NCI-H2081 (cell line): ENCODE results near the gene RHEB.

Source experiments
- DNase-seq, 2 experiments: peaks; one replicate each; lab custom pipeline; 2025; lab: John Stamatoyannopoulos, UW

The RHEB gene

DNA sequence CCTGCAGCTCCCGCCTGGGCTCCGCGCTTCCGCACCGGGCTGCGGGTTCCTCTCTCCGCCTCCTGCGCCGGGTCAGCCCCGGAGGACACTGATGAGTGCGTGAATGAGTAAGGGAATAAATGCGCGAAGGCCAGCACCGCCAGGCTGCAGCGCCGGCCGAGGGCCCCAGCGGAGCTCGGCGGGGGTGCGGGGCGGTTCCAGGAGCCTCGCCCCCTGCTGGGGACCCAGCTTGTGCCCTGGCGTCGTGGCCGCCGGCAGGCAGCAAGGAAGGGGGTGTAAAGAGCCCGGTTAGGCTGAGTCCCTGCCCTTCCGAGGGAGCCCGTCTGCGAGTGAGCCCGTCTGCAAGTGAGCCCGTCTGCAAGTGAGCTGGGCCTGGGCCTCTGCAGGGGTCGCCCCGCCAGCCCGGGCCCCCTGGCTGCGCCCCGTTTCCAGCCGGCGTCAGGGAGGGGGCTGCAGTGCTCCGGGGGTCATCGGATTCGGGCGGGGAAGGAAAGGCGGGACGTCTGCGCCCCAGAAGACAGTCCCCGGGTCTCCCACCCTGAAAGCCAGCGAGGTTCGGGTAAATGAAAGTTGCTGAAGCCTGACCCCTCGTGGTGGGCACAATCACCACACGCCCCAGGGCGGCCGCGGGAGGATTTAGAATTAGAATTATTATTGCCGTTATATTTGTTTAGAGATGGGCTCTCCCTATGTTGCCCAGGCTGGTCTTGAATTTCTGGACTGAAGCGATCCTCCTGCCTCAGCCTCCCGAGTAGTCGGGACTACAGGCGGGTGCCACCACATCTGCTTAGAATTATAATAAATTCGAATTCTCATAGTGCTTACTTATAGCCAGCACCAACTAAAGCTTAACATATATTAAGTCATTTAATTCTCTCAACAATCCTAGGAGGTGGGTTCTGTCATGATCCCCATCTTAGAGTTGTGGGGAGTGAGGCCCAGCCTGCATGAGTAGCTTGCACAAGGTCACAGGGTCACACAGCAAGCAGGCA lies 71.1 kb downstream of the RHEB start:
- peak; percentile 37 to 40 for DNase-seq

DNA sequence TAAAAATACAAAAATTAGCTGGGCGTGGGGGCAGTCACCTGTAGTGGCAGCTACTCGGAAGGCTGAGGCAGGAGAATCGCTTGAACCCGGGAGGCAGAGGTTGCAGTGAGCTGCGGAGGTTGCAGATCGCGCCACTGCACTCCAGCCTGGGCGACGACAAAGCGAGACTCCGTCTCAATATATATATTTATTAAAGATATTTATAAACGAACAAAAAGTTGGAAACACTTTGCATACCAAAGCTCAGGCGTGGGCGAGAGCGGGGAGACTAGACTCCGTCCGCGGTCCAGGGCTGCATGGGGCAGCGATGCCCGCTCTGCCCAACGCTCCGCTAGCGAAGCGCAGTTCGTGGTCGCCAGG lies 71.8 kb downstream of the RHEB start:
- DNase-seq = no peak

DNA sequence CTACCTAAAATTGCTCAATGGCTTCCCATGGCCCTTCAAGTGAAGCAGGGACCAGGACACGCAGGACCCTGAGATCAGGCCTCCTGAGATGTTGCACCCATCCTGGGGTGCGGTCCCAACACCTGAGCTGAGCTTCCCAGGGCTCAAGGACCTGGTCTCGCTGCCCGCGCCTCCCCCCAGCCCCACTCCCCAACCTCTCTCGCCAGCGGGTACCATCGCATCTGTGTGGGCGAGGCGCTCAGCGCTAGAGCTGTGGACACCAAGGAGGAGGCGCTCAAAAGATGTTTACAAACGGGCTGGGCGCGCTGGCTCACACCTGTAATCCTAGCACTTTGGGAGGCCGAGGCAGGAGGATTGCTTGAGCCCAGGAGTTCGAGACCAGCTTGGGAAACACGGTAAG lies 72.4 kb downstream of the RHEB start:
- no peak for DNase-seq

DNA sequence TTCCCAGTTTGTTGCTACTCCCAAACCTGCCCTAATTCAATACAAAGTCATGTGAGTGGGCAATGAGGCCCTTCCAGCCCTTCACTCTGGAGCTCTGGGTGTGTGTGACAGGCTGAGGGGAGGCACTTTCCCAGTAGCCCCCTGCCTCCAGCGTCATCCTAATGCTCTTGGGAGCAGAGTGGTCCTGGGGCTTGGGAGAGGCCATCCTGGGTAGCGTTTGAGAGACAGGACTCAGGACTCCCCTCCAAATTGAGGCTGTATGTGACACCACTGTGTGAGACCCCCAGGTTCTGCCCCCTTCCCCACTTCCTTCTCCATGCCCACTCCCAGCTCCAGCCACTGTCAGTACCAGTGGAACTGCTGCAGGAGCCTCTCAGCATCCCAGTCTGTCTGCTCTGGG lies 73.3 kb downstream of the RHEB start:
- no peak for DNase-seq

DNA sequence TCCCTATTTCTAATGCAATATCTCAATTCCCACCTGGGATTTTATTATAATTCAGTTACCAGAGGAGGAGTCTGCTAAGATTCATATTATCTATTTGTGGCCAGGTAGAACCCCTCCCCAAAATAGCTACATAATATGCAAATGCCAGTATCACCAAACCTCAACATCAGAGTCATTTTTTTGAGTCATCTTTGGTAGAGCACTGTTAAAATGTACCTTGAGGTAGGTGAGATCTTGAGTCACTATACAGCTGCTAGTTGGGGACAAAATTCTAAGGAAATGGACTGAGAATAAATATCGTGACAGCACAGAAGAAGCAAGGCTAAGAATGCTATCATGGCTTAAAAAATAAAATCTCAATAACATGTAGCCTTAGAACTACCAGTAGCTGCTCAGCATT lies 75.1 kb downstream of the RHEB start:
- no peak for DNase-seq

DNA sequence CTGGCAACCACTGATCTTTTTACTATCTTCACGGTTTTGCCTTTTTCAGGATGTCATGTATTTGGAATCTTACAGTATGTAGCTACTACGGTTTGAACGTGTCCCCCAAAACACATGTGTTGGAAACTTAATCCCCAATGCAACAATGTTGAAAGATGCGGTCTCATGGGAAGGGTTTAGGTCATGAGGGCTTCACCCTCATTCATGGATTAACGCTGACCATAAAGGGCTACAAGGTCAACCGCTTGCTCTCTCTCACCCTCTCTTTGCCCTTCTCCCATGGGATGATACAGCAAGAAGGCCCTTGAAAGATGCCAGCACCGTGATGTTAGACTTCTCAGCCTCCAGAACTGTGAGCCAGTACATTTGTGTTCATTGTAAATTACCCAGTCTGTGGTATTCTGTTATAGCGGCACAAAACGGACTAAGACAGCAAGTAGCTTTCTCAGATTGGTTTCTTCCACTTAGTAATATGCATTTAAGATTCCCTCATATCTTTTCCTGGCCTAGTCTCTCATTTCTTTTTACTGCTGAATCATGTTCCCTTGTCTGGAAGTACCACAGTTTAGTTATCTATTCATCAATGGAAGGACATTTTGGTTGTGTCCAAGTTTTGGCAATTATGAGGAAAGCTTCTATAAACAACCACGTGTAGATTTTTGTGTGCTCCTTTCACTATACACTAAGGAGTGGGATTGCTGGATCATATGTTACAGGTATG lies 76.8 kb downstream of the RHEB start:
- no peak for DNase-seq

DNA sequence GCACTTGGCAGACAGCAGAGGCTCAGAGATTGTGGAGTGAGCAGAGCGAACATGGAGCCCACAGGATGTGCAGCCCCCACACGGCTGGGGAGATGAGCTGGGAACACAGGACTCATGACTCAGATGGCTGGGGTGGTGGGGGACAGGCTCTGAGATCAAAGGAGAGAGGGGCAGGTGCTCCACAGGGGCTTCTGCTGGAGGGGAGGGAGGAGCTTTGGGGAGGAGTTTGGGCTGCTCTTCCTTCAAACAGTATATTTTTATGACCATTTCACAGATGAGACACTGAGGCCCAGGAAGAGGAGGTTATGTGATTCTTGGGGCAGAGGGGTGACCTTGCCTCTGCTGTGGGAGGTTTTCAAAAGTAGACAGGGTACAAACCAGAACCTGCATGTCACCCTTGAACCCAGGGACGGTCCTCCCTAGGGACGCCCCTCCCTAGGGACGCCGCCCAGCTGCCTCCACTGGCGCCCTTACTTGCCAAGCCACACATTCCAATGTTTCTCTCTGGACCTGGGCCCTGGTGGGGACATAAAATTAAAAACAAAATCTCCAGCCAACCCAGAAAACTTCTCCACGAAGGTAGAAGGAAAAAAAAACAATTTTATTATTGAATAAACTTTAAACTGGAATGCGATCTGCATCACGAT lies 78.8 kb downstream of the RHEB start:
- DNase-seq = no peak

DNA sequence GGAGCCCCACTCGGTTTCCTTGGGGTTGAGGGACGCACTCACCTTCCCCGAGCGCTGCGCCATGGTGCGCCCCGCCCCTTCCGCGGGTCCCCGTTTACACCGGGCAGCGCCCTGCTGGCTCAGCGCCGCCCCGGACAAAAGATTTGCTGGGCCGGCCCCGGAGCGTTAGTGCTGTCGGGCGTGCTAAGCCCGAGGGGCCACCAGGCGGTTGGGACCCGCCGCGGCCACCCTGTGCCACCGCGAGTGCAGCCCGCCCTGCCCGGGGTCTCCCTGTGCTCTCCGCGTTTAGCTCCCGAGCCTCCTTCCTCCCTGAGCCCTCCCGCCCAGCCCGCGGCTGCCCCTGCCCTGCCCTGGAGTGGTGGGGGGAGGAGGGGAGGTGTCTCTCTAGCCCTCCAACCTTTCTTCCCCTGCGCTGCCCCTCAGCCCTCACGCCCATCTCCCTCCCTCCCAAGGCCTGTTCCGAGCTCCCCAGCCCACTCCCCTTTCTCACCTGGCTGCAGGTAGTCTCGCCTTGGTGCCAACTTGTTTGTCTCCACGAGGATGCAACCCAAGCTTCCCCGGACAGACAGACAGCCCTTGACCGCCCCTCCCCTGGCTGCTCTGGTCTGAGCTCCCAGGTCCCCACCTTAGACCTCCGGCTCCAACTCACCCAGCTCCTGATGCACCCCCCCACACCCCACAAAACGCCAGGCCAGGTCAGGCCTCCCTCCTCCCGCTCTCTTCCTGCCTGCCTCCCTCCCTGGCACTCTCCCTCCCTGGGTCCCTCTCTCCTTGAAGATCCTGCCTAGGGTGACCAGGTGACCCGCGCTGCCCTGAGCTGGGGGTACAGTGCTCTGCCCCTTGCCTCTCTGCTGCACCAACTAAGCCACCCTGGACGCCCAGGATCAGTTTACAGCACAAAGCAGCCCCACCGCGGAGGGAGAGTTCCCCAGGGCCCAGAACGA lies 79.6 kb downstream of the RHEB start, which contains the start of gene CRYGN:
Gene CRYGN (minus strand): TSS at position 287 of the 944 bp plus-strand sequence. CDS start 224 bp downstream, at position 63.
- DNase-seq = no peak

DNA sequence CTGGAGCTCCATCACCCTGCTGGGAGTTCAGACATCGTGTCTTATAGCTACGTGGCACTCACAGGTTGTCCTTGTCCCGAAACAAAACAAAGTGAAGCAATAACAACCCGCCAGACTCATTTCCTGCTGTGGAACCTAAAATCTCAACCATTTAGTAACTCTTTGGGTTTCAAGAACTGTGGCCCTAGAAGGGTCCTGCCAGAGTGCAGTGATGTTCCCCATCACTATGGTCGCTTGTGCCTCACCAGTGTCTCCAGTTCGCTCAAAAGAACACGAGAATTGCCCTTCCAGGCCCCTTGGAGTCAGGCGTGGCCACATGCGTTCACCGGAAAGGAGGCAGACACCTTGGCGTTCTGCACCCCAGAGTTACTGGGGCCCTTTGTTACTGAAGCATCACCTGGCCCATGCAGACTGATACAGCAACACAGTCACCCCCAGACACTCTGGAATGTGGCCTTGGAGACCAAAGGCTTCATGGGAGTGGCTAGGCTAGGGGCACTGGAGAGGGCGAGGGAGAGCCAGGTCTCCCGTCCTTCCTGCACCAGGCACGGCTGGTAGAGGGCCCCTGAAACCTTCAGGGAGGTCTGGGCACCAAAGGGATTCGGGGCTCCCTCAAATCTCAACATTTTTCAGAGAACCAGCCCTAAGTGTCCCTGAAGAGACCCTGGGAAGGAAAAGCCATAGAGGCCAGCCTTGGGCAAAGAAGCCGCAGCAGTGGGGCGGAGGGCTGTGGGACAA lies 80.7 kb downstream of the RHEB start:
- no peak for DNase-seq

DNA sequence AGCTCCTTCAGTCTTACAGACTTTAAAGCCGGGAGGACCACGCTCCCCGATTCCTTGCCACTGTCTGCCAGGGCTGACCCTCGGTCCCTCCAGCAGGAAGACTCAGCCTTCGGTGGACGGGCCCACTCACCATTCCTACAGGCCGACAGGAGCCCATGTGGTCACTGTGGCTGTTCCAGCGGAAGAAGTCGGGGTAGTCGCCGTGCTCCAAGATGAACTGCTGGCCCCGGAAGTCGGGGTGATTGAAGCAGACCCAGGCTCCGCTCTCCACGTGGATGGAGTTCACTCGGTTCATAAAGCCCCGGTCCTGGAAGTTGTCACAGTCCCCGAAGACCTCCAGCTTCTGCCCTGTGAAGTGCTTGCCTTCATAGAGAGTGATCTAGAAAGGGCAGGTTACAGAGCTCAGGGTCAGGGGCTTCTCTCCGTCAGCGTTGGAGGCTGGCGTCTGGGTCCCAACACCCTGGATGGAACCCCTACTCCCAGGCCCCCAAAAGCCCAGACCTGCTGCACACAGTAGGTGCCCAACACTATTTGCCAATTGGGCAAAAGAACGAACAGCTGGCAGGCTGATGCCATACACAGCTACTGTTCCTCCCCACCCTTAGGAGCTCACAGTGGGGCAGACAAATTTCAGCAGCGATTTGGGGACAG lies 81.7 kb downstream of the RHEB start:
- DNase-seq = no peak

DNA sequence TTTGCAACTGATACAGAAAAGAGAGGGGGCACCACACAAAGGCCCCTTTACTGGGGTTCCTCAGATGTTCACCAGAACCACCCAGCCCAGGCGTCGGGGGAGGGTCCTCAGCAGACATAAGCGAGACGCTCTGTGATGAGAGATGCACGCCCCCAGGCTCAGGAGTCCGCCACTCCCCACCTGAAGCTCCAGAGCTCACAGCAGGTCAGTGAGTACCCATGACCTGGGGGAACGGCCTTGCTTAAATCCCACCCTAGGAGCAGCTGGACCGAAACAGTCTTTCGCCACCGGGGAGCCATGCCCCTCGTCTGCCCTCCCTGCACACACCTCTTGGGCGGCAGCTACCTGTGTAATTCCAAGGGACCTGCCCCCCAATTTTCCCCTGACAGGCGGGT lies 82.5 kb downstream of the RHEB start:
- DNase-seq = no peak

DNA sequence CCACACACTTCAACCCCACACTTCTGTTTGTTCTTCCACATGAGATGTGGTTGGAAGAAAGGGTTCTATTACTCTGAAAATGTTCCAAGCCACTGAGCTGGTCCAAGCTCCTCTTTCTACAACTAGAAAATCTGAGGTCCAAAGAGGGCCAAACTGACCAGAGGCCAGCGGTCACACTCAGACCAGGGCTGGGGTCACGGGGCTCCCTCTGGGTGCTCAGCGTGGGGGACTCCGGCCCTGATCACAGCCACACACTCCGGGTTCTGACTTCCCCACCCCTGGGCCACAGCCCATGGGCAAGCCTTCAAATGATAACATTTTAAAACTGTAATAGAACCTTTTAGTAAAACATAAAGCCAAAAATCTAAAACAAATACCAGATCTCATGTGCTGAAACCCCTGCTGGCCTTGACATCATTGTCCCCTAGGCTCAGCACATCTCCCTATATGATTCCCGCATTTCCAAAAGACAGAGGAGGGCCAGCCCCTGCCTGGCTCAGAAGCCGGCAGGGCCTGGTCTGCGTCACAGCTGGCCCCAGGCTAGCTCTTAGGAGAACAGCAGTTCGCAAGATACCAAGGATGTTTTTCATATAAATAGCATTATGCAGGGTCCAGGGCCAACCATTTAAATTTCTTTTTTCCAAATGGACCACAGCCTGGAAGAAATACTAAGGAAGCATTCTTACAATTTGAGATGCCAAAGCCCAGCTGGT lies 83.1 kb downstream of the RHEB start:
- no peak for DNase-seq

DNA sequence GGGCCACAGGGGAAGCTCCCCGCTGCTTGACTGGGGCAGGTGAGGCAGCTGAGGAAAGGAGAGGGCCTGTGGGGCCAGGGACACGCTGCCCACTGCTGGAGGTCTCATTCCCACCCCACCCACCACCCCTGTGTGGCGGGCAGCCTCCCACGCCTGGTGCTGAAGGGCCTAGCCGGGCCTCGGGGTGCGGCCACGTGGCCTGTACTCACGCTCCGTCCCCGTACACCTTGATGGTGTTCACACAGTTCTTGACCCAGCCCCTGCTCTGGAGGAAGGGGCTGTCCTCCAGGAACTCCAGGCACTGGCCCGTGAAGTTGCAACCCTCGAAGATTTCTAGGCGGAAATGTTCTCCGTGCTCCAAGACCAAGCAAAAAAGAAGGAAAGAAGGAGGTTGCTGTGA lies 83.7 kb downstream of the RHEB start:
- DNase-seq = no peak

DNA sequence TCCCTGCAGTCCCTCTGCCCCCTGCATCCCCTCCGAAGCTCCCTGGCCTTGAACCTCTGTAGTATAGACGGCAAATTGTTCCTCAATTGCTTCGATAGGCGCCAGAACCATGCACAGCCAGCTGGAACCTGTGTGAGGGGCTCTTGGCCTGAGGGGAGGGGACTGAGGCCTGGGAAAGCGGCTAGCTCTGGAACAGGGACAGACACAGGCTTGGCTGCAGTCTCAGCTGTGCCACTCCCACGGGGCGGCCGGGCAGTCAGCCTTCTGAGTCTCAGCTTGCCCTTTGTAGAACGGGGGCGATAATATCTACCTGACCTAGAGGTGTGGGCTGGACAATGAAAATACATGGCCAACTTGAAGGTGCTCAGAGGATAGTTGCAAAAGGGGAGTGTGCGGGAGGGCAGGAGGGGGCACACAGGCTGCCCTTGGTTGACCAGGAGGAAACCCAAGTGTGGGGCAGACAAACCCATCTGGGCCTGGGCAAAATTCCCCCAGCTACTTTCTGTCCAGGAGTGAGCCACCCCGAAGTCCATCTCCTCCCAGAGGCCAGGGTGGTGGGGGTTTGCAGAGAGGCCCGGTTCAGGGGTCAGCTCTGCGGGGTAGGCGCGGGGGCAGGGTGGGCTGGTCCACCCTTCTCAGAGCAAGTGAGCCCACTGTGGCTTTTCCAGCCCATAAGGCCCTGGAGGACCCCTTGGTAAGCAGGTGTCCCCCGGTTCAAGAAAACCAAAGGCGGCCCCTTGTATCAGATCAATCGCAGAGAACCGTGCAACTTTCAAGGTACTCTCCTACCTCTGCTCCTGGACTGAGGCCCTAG lies 84.4 kb downstream of the RHEB start:
- no peak for DNase-seq

DNA sequence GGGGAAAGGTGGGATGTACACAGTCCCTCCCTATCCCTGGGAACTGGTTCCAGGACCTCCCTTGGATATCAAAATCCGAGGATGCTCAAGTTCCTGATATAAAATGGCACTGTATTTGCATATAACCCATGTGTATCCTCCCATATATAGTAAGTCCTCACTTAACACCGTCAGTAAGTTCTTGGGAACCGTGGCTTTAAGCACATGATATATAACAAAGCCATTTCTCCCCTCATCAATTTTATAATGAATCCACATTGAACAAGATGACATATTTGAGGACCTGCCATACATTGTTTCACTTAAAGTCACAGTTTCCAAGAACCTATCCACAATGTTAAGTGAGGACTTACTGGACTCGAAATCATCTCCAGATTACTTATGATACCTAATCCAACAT lies 85.1 kb downstream of the RHEB start:
- no peak for DNase-seq

DNA sequence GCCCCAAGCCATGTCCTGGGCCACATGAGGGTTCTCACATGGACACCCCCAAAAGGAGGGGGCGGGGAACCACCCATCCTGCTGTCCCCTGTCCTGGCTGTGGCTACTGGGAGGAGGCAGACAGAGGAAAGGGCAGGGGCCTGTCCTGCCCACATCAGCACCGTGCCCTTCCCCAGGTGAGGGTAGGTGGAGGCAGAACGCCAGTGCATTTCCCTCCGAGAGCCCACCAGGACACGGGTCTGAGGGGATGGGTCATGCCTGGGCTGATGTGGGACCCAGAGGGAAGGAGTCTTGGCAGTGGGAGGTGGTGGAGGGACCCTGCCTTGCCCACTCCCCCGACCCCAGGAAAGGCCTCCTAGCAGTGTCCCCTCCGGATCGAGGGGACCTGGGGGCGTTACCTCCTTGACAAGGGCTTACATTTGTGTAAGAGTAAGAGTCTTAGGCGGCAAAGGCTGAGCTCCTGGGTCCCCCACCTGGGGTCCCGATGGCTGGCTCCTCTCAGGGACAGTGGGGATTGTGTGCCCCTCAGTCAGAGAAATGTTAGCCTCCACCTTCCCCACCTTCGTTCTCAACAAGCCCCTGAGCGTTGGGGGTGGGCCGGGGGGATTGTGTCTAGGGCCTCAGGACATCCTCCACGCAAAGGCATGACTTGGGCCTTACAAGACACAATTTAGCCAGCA lies 85.8 kb downstream of the RHEB start:
- no peak for DNase-seq

DNA sequence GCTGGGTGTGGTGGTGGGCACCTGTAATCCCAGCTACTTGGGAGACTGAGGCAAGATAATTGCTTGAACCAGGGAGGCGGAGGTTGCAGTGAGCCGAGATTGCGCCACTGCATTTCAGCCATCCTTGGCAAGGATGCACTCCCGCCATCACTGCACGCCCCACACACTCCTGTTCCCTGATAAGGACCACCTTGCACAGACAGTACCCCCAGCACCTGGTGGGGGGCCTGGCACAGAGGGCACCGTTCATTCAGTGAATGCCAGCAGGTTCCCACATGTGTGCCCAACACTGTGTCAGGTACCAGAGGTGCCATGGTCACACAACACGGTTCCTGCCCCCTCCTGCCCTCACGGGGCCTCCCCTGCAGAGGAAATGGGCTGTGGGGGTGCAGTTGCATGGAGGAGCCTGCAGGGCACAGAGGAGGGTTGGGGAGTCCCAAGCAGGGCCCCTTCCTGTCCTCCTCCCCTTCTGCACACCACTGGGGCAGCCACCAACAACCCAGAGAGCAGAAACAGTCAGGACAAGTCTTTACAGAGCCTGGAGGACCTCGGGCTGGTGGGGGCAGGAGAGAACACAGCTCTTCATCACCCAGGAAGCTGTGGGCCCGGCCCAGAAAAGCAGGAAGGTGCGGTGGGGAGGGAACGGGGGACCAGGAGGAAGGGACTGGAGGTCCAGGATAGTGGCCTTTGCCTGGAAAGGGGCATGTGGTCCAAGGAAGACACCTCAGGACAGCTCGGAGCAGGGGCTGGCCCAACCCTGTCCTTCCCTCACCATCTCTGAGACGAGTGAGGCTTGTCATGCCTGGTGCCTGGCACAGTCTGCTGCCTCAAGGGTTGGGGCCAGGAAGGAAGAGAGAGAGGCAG lies 86.8 kb downstream of the RHEB start:
- no peak for DNase-seq
